Stimulated activated CD4-positive, alpha-beta T cell treated with anti-CD3 and anti-CD28 coated beads, Interleukin-1b, Interleukin-23, amount 100 ng/mL, for 4 hours (primary cell): Measurements from ENCODE around the gene RHOC.

Source experiments
- DNase-seq, 2 donors: peaks; one replicate each; pipeline ENCODE4 v3.0.0-alpha.2; 2020; ENCODE audit warnings: low read depth in 2 of 2

The RHOC gene

GRCh38 chr1:112717263-112717873 is 10.4 kb upstream of the RHOC start:
- DNase-seq: no peak

GRCh38 chr1:112716133-112716720 is 9.3 kb upstream of the RHOC start:
- DNase-seq: peak; percentile 70

- peak; percentile 96 for DNase-seq
Observed at GRCh38 chr1:112715264-112716053, 8.5 kb upstream of the RHOC start, which contains the start of gene PPM1J. TSS of gene PPM1J (minus strand) at chr1:112715332. CDS start at chr1:112715301, 31 bp downstream.

- DNase-seq: no peak
Observed at GRCh38 chr1:112714313-112715263, 7.7 kb upstream of the RHOC start.

- no peak for DNase-seq
Observed at GRCh38 chr1:112713466-112714312, 6.8 kb upstream of the RHOC start.

- no peak for DNase-seq
Observed at GRCh38 chr1:112712701-112713128, 5.8 kb upstream of the RHOC start.

- DNase-seq: no peak
Observed at GRCh38 chr1:112712191-112712590, 5.3 kb upstream of the RHOC start.

- DNase-seq: no peak
Observed at GRCh38 chr1:112711670-112712069, 4.7 kb upstream of the RHOC start.

GRCh38 chr1:112711041-112711440 is 4.1 kb upstream of the RHOC start:
- no peak for DNase-seq

GRCh38 chr1:112710586-112710985 is 3.7 kb upstream of the RHOC start:
- DNase-seq: no peak

- DNase-seq: no peak
Observed at GRCh38 chr1:112710159-112710558, 3.2 kb upstream of the RHOC start.

GRCh38 chr1:112708489-112708888 is 1.6 kb upstream of the RHOC start:
- DNase-seq: no peak

- no peak for DNase-seq
Observed at GRCh38 chr1:112708002-112708448, 1.1 kb upstream of the RHOC start.

GRCh38 chr1:112707221-112708001 is 484 bp upstream of the RHOC start:
- peak; percentile 47 to 62 for DNase-seq

GRCh38 chr1:112704934-112705627 is 1.8 kb downstream of the RHOC start:
- no peak for DNase-seq

GRCh38 chr1:112704391-112704933 is 2.5 kb downstream of the RHOC start:
- no peak for DNase-seq

GRCh38 chr1:112703706-112704105 is 3.2 kb downstream of the RHOC start:
- DNase-seq: no peak

GRCh38 chr1:112702420-112703261 is 4.3 kb downstream of the RHOC start:
- DNase-seq: no peak
